Peyer's patch (tissue), 4 donors: ENCODE measurements around the gene ARSK. TPM values are rescaled to one million over a fixed set of nuclear protein-coding genes. Genes with fewer than 3 reads are reported as not detected.

Source experiments
- DNase-seq, 3 donors: peaks; one replicate each; pipeline ENCODE4 v3.0.0-alpha.2; 2017 to 2019
- H3K27ac ChIP-seq, 4 donors: fragments of 200-600 bp; sonication (generic); one replicate each; pipeline ENCODE4 v1.5.1; 2016 to 2019
- H3K27me3 ChIP-seq, 2 donors: fragments of 200-600 bp; sonication (generic); one replicate each; pipeline ENCODE4 v1.5.1; 2019
- H3K36me3 ChIP-seq, 3 donors: fragments of 200-600 bp; sonication (generic); one replicate each; pipeline ENCODE4 v1.5.1; 2016 to 2019
- H3K4me1 ChIP-seq, 4 donors: fragments of 200-600 bp; sonication (generic); one replicate each; pipeline ENCODE4 v1.5.1; 2016 to 2019
- H3K4me3 ChIP-seq, 4 donors: fragments of 200-600 bp; sonication (generic); 1 replicate in 3 of 4; 2 replicates in 1 of 4; pipeline ENCODE4 v1.5.1; 2016 to 2019; ENCODE audit warnings: mild to moderate bottlenecking in 1 of 4
- H3K9me3 ChIP-seq, 4 donors: fragments of 200-600 bp; sonication (generic); one replicate each; pipeline ENCODE4 v1.5.1; 2016 to 2019; ENCODE audit warnings: mild to moderate bottlenecking in 1 of 4
- POLR2A ChIP-seq, 2 donors: fragments of 450-650 bp; IDR thresholded peaks; one replicate each; pipeline ENCODE4 v1.5.1; 2017; ENCODE audit warnings: antibody characterized with exemption in 2 of 2, mild to moderate bottlenecking in 2 of 2, moderate library complexity in 2 of 2
- total RNA-seq, 4 donors: library from RNA; depleted of rRNA; stranded (reverse); fragments of >200 nt; gene quantifications; one replicate each; pipeline ENCODE4 v1.1.0, GENCODE V29; 2016
- TF ChIP-seq, protein P1 (sequence below), 6 experiments: fragments of 450-650 bp in 4 of 6; fragments of 200-600 bp in 2 of 6; sonication (generic) in 1 of 6; IDR thresholded peaks; one replicate each; pipeline ENCODE4 v1.5.1; 2017 to 2019; ENCODE audit warnings: antibody characterized with exemption in 6 of 6, mild to moderate bottlenecking in 3 of 6, moderate library complexity in 1 of 6

ARSK gene
- total RNA-seq, 4 donors from 2014 or later = 0.76 to 6.6 (median 2.1) TPM

DNA sequence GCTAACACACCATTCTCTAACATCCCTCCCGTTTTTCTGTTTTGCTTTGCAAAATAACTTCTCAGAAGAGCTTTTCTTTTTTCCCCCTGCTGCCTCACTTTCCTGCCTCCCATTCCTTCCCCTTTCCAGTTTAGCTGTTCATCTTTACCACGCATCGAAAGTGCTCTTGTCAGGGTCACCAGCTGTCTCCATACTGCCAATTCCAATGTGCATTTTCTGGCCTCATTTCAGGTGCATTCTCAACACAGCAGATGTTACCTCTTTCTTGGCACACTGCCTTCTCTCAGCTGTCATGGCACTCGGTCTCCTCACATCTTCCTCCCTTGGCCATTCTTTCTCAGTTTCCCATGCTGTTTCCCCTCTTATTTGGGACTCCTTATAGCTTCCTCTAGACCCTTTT is 9.5 kb downstream of the ARSK start:
- Histone ChIP-seq H3K4me3 (no peak overlapping the region), H3K27ac (no peak overlapping the region), H3K9me3 (no peaks in the 10 kb centered on the region), H3K4me1 (no peaks in the 10 kb centered on the region), H3K27me3 (no peaks in the 10 kb centered on the region), H3K36me3 (no peaks in the 10 kb centered on the region)
- TF ChIP-seq POLR2A (IDR thresholded peaks at IDR 0.05) = no peak
- TF ChIP-seq, protein P1, sequence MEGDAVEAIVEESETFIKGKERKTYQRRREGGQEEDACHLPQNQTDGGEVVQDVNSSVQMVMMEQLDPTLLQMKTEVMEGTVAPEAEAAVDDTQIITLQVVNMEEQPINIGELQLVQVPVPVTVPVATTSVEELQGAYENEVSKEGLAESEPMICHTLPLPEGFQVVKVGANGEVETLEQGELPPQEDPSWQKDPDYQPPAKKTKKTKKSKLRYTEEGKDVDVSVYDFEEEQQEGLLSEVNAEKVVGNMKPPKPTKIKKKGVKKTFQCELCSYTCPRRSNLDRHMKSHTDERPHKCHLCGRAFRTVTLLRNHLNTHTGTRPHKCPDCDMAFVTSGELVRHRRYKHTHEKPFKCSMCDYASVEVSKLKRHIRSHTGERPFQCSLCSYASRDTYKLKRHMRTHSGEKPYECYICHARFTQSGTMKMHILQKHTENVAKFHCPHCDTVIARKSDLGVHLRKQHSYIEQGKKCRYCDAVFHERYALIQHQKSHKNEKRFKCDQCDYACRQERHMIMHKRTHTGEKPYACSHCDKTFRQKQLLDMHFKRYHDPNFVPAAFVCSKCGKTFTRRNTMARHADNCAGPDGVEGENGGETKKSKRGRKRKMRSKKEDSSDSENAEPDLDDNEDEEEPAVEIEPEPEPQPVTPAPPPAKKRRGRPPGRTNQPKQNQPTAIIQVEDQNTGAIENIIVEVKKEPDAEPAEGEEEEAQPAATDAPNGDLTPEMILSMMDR (IDR thresholded peaks at IDR 0.05) = no peak
- DNase-seq = no peak

DNA sequence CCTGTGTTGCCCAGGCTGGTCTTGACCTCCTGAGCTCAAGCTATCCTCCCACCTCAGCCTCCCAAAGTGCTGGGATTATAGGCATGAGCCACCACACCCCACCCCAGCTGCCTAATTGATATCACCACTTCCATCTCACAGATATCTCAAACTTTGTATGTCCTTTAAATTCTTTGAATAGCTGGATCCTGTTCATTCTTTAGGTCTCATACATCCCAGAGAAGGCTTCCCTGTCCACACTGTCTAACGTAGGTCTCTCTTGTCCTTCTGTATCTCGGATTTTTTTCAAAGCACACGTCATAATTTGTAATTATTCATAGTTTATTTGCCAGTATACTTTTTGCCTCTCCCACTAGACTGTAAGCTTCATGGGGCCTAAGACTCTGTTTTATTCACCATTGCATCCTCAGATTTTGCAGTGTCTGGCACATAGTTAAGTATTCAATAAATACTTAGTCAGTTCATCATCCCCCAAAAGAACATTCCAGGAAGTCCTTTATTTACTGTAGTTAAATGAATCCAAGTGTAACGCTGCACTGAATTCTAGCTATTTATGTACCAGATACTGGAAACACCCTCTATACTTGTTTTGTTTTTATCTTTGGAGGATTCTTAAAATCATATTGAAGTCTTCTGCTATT is 10.5 kb downstream of the ARSK start:
- Histone ChIP-seq H3K27ac (no peak overlapping the region), H3K4me3 (no peak overlapping the region), H3K36me3 (no peaks in the 10 kb centered on the region), H3K9me3 (no peaks in the 10 kb centered on the region), H3K4me1 (no peaks in the 10 kb centered on the region), H3K27me3 (no peaks in the 10 kb centered on the region)
- no peak for TF ChIP-seq POLR2A (IDR thresholded peaks at IDR 0.05)
- TF ChIP-seq, protein P1 (IDR thresholded peaks at IDR 0.05) = no peak
- no peak for DNase-seq

DNA sequence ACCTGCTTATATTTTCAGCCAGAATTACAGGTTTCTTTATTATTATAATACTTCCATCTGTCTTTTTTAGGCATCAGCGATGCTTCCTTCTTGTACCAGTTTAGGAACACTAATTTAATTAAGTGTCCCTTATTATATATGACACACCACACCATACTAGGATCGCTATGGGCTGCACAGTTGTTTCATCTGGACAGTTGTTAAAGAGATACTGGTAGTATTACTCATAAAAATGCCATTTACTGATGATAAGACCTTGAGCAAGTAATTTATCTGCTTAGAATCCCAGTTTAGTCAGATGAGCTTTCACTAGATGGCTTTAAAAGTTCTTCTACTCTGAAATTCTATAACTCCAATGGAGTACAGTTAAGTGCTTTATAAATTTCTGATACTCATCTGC is 17.1 kb downstream of the ARSK start:
- DNase-seq = no peak
- no peak for TF ChIP-seq POLR2A (IDR thresholded peaks at IDR 0.05)
- TF ChIP-seq, protein P1 (IDR thresholded peaks at IDR 0.05) = no peak
- H3K36me3 ChIP-seq = no peaks in the 10 kb centered on the region
- no peak overlapping the region for H3K4me3 ChIP-seq
- H3K9me3 ChIP-seq = no peaks in the 10 kb centered on the region
- no peak overlapping the region for H3K27ac ChIP-seq
- no peaks in the 10 kb centered on the region for H3K27me3 ChIP-seq
- H3K4me1 ChIP-seq = no peaks in the 10 kb centered on the region

DNA sequence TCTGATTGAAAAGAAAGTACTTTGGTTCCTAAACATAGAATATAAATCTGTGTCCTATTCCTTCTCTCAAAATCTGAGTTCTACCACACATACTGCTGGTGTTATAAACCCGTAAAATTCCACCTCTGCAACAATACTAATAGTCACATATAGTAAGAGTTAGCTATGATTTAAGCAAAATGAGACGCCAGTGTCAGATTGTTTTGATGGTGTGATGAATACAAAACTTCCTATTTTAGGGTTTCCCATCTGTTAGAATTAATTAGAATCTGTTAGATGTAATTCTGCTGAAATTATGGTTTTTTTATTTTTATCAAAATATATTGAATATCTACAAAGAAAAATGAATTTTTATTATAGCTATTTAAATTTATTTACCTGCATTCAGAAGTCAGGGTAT is 26.7 kb downstream of the ARSK start:
- no peaks in the 10 kb centered on the region for H3K4me1 ChIP-seq
- H3K27ac ChIP-seq = no peak overlapping the region
- H3K27me3 ChIP-seq = no peaks in the 10 kb centered on the region
- no peaks in the 10 kb centered on the region for H3K36me3 ChIP-seq
- TF ChIP-seq, protein P1 (IDR thresholded peaks at IDR 0.05) = no peak
- TF ChIP-seq POLR2A (IDR thresholded peaks at IDR 0.05) = no peak
- no peaks in the 10 kb centered on the region for H3K9me3 ChIP-seq
- no peak for DNase-seq
- H3K4me3 ChIP-seq = no peak overlapping the region

DNA sequence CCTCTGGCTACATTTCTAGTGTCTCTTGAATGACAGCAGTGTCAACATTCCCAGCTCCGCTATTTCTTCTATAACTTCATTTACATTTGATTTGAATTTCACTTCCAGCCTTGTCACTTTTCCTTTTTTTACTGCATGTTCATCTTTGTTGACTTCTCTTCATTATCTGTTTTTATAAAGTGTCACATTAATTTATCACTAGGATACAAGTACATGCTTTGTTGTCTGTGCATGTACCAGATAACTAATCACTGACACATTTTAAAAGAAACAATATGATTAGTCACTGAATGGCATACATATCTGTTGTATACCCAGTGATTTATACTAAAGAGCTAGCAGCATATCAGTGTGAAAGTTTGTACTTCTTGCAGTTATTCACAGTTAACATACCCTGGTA is 29.1 kb downstream of the ARSK start:
- no peak for TF ChIP-seq POLR2A (IDR thresholded peaks at IDR 0.05)
- TF ChIP-seq, protein P1 (IDR thresholded peaks at IDR 0.05) = no peak
- DNase-seq = no peak
- Histone ChIP-seq H3K27ac (no peak overlapping the region), H3K4me1 (no peaks in the 10 kb centered on the region), H3K4me3 (no peak overlapping the region), H3K27me3 (no peaks in the 10 kb centered on the region), H3K9me3 (no peaks in the 10 kb centered on the region), H3K36me3 (no peaks in the 10 kb centered on the region)

DNA sequence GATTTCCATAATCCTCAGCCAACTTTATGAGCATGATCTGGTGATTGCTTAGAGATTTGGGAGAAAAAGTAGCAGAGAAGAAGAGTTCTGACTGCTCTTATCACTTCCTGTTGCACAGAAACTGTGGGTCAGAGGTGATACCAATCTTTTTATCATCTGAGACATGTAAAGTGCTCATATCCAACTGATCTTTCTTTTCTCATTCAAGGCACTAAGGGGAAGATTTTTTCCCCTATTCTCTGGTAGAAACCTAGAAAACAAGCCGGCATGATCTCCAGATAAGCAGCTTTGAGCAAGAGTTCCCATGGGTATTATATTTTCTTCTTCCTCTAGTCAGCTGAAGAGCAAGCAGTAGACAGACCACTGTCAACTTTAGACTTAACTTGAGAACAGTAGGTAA is 36.0 kb downstream of the ARSK start:
- no peaks in the 10 kb centered on the region for H3K36me3 ChIP-seq
- no peaks in the 10 kb centered on the region for H3K4me1 ChIP-seq
- no peak overlapping the region for H3K4me3 ChIP-seq
- no peak for DNase-seq
- H3K27me3 ChIP-seq = no peaks in the 10 kb centered on the region
- H3K9me3 ChIP-seq = no peaks in the 10 kb centered on the region
- no peak for TF ChIP-seq POLR2A (IDR thresholded peaks at IDR 0.05)
- TF ChIP-seq, protein P1 (IDR thresholded peaks at IDR 0.05) = no peak
- no peak overlapping the region for H3K27ac ChIP-seq
